ENCODE results near the gene CSTF3.

- TF ChIP-seq, protein P1, sequence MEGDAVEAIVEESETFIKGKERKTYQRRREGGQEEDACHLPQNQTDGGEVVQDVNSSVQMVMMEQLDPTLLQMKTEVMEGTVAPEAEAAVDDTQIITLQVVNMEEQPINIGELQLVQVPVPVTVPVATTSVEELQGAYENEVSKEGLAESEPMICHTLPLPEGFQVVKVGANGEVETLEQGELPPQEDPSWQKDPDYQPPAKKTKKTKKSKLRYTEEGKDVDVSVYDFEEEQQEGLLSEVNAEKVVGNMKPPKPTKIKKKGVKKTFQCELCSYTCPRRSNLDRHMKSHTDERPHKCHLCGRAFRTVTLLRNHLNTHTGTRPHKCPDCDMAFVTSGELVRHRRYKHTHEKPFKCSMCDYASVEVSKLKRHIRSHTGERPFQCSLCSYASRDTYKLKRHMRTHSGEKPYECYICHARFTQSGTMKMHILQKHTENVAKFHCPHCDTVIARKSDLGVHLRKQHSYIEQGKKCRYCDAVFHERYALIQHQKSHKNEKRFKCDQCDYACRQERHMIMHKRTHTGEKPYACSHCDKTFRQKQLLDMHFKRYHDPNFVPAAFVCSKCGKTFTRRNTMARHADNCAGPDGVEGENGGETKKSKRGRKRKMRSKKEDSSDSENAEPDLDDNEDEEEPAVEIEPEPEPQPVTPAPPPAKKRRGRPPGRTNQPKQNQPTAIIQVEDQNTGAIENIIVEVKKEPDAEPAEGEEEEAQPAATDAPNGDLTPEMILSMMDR (IDR thresholded peaks at IDR 0.05; ENCODE audit: low read length): no peak
- TF ChIP-seq EZH2 (IDR thresholded peaks at IDR 0.05; ENCODE audit: borderline replicate concordance, low read length): no peak
Observed at GRCh38 chr11:33191467-33191866, 30.2 kb upstream of the CSTF3 start.
